Stimulated activated CD4-positive, alpha-beta T cell treated with anti-CD3 and anti-CD28 coated beads, Interleukin-4, amount 100 ng/mL, for 48 hours (primary cell): ENCODE results near the gene GMDS.

Experiments used
- DNase-seq, 2 donors: peaks; one replicate each; pipeline ENCODE4 v3.0.0-alpha.2; 2020; ENCODE audit warnings: low read depth in 2 of 2

The GMDS gene

GRCh38 chr6:2245103-2245876 lies at the start of gene GMDS:
GMDS (minus strand) TSS chr6:2245605.
- DNase-seq, result peak; percentile 62 to 75

- DNase-seq, result no peak
Observed at GRCh38 chr6:2285510-2285909, 40.1 kb upstream of the GMDS start.

- DNase-seq, result no peak
Observed at GRCh38 chr6:2275892-2276242, 30.5 kb upstream of the GMDS start.

DNA sequence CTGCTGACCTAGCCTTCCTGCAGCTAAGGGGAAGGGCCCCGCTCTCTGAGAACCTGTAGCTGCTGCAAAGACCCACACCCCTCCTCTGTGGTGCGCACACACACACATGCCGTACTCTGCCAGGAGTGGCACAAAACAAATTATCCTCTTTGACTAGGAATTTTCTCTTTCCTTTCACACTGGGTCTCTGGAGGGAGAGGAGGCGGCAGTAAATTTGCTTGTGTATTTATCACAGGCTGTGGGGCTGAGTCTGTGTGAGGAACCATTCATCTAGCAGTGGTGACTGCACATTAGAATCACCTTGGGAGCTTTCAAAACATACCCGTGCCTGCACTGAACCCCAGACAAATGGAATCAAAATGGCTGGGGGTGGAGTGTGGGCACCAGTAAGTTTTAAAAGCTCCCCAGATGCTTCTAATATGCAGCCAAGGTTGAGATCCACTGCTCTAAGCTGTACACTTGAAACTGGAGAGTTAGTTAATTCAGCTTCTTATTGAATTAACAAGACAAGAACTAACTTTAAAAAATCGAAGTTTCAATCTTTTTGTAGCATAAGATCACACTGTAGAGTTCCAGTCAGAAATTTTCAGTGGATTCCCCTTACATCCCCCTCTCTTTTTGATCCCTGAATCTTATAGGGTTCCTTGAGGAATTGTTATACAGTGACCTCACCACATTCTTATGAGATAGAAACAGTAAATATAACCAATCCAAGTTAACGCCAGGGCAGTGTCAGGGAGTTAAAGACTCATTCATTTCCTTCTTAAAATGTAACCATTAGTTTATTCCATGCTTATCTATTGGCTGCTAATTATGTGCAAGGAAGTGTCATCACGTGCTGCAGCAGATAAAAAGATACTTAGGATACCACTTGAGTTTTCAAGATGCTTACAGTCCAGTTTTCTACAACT lies 29.8 kb upstream of the GMDS start:
- no peak for DNase-seq

GRCh38 chr6:2272696-2273095 lies 27.3 kb upstream of the GMDS start:
- DNase-seq, result no peak

DNA sequence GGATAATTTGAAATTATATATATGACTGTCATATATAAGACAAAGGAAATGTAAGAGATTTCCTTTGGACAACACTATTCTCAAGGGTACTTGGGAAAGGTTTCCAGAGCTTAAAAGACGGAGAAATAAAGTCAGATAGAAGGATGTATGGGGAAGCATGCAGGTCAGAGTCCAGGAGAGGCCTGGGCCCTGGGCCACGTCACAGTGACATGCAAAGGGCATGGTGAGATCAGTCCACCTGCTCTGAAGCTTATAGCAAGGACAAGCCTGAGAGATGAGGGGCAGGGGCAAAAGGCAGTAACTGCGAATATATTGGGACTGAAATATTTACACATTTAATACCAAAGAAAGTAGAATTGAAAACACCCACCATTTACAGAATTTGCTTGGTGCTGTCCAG lies 24.6 kb upstream of the GMDS start:
- no peak for DNase-seq

- no peak for DNase-seq
Observed at GRCh38 chr6:2266841-2267240, 21.4 kb upstream of the GMDS start.

- DNase-seq, result no peak
Observed at GRCh38 chr6:2266031-2266795, 20.8 kb upstream of the GMDS start.

DNA sequence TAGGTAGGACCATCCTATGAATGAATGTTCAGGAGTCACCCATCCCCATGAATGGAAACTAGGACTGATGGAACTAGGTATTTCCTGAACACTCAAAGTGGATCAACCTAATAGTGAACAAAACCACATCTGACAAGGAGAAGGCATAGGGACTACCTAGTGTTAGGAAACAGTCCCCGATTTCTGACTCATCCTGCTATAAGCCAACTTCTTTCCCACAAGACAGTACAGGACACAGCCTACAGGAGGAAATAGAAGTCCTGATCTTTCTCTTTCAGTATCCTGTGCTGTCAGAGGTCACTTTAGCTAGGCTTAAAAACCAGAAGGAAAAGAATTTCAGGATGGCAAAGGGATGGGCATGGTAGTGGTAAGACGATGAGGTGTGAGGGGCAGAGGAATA lies 19.5 kb upstream of the GMDS start:
- no peak for DNase-seq

- no peak for DNase-seq
Observed at GRCh38 chr6:2263896-2264295, 18.5 kb upstream of the GMDS start.

DNA sequence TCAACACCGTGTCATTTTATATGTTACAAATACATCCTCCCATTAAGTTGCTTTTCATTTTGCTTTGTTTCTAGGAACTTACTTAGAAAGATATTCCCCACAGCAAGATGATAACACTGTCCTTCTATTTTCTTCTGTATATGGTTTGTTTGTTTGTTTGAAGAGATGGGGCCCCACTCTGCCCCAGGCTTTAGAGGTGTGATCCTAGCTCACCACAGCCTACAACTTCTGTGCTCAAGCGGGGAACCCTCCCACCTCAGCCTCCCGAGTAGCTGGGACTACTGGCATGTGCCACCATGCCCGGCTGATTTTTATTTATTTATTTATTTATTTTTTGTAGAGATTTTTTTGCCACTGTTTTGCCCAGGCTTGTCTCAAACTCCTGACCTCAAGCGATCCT lies 14.2 kb upstream of the GMDS start:
- DNase-seq, result no peak

DNA sequence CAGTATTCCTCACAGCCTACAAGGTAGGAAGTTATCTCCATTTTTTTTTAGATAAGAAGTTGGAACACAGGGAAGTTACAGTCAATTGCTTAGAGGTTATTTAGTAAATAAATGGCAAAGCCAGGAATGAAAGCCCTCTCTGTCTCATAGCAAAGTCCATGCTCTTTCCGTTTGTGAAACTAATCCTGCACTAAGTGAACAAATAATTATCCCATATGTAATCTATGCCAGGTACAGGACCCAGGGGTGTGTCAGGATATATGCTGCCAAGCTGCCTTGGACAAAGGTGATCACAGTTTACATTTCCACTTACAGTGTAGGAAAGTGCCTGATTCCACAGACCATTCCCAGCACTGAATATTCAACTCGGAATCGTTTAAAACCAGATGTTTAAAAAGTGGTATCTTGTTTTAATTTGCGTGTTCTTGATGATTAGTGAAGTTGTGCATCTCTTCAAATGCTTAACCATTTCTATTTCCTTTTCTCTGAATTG lies 13.6 kb upstream of the GMDS start:
- DNase-seq, result no peak

DNA sequence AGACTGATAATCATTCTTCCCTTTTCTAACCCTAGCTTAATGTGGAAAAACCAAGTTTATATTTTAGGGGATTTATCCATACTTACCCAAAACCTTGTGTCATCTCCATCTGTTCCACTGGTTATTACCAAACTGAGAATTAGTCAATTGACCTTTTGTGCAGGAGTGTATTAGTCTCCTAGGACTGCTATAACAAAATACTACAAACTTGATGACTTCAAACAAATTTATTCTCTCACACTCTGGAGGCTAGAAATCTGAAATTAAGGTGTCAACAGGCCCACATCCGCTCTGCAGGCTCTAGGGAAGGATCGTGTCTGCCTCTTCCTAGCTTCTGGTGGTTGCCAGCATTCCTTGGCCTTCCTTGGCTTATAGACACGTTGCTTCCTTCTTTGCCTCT lies 12.7 kb upstream of the GMDS start:
- no peak for DNase-seq

DNA sequence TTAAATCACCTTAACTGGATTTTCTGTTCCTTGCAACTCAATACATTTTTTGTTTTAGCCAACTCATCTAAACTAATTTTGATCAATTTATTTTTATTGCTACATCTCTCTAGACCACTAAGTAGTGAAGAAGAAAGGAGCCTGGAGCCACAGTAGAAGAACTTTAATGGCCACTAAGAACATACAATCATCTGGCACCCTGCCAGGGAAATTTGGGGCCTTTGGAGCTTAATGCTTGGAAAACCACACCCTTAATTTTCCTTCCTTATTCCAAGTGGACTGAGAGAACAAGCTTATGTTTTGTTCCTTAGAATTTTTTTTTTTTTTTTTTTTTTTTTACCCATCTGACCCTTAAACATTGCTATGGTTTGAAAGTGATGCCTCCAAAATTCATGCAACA lies 12.0 kb upstream of the GMDS start:
- no peak for DNase-seq

GRCh38 chr6:2254747-2255146 lies 9.3 kb upstream of the GMDS start:
- DNase-seq, result no peak

DNA sequence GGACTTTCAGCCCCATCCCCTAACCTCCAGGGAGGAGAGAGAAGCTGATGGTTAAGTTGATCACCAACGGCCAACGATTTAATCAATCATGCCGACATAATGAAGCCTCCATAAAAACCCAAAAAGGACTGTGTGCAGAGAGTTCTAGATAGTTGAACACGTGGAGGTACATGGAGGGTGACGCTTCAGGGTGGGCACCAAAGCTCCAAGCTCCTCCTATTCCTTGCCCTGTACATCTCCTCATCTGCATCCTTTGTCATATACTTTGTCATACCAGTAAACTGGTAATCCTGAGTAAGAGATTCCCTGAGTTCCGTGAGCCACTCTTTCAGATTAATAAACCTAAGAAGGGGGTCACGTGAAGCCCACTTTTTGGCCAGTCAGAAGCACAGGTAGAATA lies 3.7 kb upstream of the GMDS start:
- no peak for DNase-seq

DNA sequence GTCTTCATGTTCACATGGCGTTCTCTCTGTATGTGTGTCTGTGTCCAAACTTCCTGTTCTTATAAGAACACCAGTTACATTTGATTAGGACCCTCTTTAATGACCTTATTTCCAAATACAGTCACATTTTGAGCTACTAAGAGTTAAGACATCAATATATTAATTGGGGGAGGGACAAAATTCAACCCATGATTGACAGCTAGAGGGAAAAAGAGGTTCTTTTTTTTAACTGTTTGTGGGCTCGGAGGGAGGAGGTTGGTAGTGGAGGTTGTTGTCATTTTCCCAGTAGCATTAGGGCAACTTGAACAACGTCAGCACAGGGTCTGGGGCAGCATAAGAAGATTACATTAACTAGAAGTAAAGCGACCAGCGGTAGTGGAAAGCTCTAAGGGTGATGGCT lies 2.3 kb upstream of the GMDS start:
- no peak for DNase-seq

DNA sequence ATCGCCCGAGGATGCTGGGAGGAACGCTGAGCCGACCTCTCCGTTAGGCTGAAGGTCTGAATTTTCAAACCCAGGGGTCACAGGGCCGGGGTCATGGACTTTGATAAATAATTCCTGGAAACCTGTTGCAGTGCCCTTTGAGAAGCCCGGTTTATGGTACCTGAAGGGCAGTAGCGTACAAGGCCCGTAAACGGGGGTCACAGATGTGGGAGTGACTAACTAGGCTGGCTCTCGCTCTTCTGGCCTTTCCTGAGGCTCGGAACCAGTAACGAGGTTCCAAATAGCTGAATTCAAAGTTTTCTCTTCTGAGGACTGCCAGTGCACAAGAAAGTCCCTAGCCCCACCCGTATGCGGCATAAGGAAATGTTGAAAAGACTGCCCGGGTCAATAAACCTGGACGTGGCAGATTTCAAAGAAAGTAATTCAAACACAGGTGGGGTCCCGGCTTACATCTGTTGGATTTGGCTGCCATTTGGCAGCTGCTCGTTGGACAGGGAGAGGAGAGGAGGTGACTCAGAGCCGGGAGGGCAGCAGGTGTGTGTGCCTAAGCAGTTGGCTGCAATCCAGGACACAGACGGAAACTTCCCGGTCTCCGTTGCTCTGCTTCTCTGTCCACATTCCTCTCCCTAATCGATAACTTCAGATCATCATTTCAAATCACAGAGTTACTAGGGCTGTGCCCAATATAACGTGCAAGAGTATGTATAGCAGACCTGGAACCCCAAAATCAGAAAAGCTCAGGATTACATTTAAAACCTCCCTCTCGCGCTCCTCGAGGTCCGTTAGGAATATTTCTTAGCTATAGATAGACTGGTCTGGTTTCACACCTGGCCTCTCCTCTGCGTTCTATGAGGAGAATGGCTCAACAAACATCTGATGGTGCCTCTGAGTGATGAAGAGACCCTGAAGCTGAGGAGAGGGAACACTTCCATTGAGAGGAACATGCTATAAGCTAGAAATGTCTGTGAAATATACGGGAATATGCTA lies 765 bp upstream of the GMDS start:
- peak; percentile 8 to 26 for DNase-seq

DNA sequence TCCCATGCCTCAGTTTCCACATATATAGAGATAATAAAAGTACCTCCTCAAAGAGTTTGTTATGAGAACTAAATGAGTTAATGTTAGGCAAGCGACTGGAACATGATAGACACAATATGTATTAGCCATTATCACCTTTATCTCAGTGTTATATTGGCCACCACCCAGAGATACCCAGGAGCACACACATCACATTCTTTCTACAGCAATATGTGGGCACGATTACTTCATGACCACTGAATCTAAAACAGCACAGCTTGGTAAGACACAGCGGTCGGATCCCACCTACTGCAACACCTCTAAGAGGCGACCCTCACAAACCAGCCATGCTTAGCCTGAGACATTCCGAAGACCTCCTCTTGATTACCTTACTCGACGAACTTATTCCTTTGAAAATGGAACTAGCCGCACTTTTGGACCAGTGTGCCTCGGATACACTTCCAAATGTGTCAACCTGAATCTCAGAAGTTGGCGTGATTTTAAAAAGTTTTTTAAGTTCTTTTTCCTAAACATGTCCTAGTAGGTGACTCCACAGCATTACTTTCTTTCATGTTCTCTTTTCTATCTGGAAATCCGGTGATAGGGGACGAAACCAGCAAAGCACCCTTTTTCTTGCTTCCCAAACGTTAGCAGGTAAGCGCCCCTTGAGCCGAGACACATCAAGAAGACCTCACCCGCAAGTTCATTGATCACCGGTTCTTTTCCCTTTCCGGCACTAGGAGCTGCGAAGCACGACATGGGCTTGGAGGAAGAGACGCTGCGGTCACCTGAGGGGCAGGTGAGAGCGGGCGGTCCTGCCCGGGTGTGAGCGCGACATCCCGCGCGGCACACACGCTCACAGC lies 923 bp downstream of the GMDS start:
- DNase-seq, result peak in 1 of 2 donors; percentile 12

- DNase-seq, result no peak
Observed at GRCh38 chr6:2242311-2242710, 3.1 kb downstream of the GMDS start.
